ENCODE data around the gene HYDIN. TPM values are rescaled to one million over a fixed set of nuclear protein-coding genes. Genes with fewer than 3 reads are reported as not detected.
"Not testable (repeated sequence)": the region's sequence is repeated elsewhere in the genome, so short reads cannot be mapped to it uniquely, and the experiment has no call there.

The HYDIN gene
- total RNA-seq, 1 experiment from 2014 or later = 0.15 TPM

- DNase-seq (ENCODE audit: low spot score) = not testable (repeated sequence)
These were observed 120.8 kb downstream of the HYDIN start for GRCh38 chr16:71109656-71110208.

GRCh38 chr16:71105881-71106280, 124.6 kb downstream of the HYDIN start:
- not testable (repeated sequence) for DNase-seq (ENCODE audit: low spot score)

GRCh38 chr16:71083573-71083972, 146.9 kb downstream of the HYDIN start:
- not testable (repeated sequence) for DNase-seq (ENCODE audit: low spot score)

- DNase-seq (ENCODE audit: low spot score) = not testable (repeated sequence)
These were observed 149.7 kb downstream of the HYDIN start for GRCh38 chr16:71080777-71081176.

GRCh38 chr16:71080262-71080661, 150.3 kb downstream of the HYDIN start:
- DNase-seq (ENCODE audit: low spot score) = not testable (repeated sequence)

GRCh38 chr16:71070651-71071050, 159.9 kb downstream of the HYDIN start:
- not testable (repeated sequence) for DNase-seq (ENCODE audit: low spot score)

- not testable (repeated sequence) for DNase-seq (ENCODE audit: low spot score)
These were observed 160.7 kb downstream of the HYDIN start for GRCh38 chr16:71069842-71070241.

- not testable (repeated sequence) for DNase-seq (ENCODE audit: low spot score)
These were observed 176.5 kb downstream of the HYDIN start for GRCh38 chr16:71053897-71054609.

- DNase-seq (ENCODE audit: low spot score) = not testable (repeated sequence)
These were observed 180.2 kb downstream of the HYDIN start for GRCh38 chr16:71050307-71050706.

- DNase-seq (ENCODE audit: low spot score) = not testable (repeated sequence)
These were observed 191.0 kb downstream of the HYDIN start for GRCh38 chr16:71039368-71040111.

GRCh38 chr16:71038421-71038820, 192.1 kb downstream of the HYDIN start:
- DNase-seq (ENCODE audit: low spot score) = not testable (repeated sequence)

- peak; percentile 10 for DNase-seq (ENCODE audit: low spot score)
These were observed 192.5 kb downstream of the HYDIN start for GRCh38 chr16:71037987-71038386.

- not testable (repeated sequence) for DNase-seq (ENCODE audit: low spot score)
These were observed 202.3 kb downstream of the HYDIN start for GRCh38 chr16:71028032-71028727.

GRCh38 chr16:71027511-71027910, 203.0 kb downstream of the HYDIN start:
- not testable (repeated sequence) for DNase-seq (ENCODE audit: low spot score)

GRCh38 chr16:71023851-71024439, 206.6 kb downstream of the HYDIN start:
- DNase-seq (ENCODE audit: low spot score) = not testable (repeated sequence)

GRCh38 chr16:71021961-71022537, 208.5 kb downstream of the HYDIN start:
- DNase-seq (ENCODE audit: low spot score) = not testable (repeated sequence)

- peak; percentile 44 for DNase-seq (ENCODE audit: low spot score)
These were observed 211.3 kb downstream of the HYDIN start for GRCh38 chr16:71019067-71019682.

- DNase-seq (ENCODE audit: low spot score) = not testable (repeated sequence)
These were observed 215.1 kb downstream of the HYDIN start for GRCh38 chr16:71015419-71015818.

- DNase-seq (ENCODE audit: low spot score) = peak; percentile 34
These were observed 220.9 kb downstream of the HYDIN start for GRCh38 chr16:71009440-71010223.

GRCh38 chr16:71006516-71006915, 224.0 kb downstream of the HYDIN start:
- not testable (repeated sequence) for DNase-seq (ENCODE audit: low spot score)
